Activated T-cell treated with anti-CD3 and anti-CD28 coated beads for 1 hour (primary cell): ENCODE data around the gene SBF1.
A peak's percentile ranks its signal among the peaks of the same experiment; 100 is the strongest.

ENCODE experiments used
- DNase-seq: peaks from one replicate; pipeline ENCODE4 v3.0.0-alpha.2; 2020; ENCODE audit warnings: low read depth

SBF1 gene

DNA sequence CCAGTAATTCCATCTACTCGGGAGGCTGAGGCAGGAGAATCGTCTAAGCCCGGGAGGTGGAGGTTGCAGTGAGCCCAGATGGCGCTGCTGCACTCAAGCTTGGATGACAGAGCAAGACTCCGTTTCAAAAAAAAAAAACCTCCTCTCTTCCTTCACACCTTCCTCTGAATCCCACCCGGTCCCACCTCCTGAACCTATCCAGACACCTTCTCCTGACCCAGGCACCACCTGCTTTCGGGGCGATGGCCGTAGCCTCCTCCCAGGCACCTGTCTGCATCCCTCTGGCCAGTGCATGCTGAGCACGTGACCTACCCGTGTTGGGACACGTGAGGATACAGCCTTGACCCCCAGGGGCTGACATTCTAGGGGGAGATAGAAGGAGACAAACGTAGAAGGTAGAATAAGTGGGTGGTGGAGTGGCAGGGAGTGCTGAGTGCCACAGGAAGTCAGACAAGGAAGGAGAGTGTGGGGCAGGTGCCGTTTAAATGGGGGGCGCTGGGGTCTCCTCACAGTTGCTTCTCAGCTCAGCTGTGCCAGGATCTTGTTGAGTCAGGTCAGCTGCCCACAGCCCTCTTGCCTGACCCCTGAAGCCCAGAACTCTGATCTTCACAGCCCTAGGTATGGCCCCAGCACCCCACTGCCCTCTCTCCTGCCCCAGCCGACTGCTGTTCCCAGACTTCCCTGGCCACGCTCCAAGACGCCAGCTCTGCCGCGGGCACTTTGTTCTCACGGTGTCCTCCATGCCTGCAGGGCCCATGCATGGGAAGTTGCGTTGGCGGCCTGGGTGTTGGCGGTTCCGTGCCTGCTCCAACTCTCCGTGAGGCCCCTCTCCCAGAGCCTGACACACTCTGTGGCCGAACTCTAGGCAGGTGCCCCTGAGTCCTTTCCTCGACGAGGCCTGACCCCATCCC, 10.6 kb upstream of the SBF1 start:
- DNase-seq: no peak

- no peak for DNase-seq
Measured at GRCh38 chr22:50483977-50484853, 9.4 kb upstream of the SBF1 start.

DNA sequence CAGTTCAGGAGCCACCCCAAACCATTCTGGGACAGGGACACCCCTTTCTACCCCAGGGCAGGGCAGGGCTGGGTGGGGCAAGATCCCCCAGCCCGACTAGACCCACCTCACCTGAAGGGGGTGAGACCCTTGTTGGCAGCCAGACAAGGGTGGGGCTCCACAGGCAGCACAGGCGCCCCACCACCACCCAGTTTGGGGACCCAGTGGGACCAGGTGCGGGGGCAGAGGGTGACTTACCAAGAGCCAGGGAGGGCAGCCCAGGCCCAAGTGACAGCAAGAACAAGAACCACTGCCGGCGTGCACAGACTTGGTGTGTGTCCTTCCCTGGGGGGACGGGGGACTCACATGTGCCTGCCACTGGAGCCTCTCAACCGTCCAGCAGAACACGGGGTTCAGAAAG, 8.7 kb upstream of the SBF1 start:
- DNase-seq: no peak

DNA sequence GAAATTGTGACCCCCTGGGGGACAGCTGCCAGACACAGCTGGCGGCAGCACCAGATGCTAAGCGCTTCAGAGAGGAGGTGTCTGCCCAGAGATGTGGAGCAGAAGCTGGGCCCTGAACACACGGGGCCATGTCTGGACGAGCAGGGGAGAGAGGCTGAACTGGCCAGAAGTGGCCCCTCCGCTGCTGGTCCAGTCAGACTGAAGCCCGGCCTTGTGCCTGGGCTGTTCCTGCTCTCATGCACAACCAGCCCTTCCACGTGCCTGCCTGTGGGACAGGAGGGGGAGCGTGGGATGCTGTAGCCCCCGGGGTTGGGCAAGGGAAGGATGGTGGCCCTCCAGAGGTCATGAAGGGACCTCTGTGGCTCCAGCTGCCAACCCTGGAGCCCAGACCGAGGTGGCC, 8.3 kb upstream of the SBF1 start:
- no peak for DNase-seq

DNA sequence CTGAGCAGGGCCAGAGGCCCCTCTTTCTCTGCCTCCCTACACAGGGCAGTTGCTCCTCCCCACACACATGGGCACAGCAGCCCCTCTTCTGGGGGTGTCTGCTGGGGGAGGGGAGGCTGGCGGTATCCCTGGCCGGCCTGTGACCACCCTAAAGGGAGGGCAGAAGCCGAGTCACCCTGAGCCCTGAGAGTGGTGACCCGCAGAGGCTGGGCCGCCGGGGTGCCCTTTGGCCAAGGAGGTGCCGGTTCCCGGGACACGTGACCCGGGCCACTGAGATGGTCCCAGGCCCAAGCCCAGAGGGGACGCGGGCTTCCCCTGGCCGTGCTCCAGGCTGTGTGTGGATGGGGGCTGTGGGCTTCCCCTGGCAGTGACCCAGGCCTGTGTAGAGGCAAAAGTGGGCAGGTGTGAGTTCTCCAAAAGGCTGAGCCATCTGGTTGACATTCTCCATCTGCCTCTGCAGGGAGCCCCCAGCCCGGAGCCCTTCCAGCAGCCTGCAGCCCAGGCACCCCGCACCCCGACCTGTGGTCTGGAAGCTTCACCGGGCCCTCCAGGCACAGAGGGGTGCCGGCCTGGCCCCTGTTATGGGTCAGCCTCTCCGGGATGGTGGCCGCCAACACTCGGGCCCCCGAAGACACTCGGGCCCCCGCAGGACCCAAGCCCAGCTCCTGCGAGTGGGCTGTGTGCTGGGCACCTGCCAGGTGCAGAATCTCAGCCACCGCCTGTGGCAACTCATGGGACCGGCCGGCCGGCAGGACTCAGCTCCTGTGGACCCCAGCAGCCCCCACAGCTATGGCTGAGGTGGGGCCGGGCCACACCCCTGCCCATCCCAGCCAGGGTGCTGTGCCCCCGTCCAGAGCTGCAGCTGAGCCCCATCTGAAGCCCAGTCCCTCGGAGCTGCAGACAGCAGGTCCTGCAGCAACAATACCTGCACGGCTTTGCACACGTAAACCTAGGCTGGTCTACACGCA, 7.6 kb upstream of the SBF1 start:
- DNase-seq: no peak

GRCh38 chr22:50481440-50482106, 6.7 kb upstream of the SBF1 start, which contains the start of gene ADM2:
Gene ADM2 (plus strand): TSS chr22:50481543. CDS start chr22:50481848, 305 bp downstream.
- peak; percentile 59 for DNase-seq

DNA sequence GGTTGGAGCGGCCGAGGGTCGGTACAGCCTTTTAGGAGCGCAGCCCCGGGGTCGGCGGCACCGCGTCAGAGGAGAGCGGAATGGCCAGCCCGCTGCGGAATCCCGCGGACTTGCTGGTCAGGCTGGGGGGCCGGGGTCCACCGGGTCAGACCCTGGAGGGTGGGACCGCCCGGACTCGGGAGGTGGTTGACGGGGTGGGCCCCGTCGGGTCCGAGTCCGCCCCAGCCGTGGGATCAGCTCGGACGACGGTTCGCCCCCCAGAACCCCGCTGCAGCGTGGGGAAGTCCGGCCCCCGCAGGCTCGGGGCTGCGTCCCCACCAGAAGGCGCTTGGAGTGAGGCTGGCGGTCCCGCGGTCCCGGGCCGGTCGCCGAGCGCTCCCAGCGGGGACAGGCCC, 6.2 kb upstream of the SBF1 start:
- no peak for DNase-seq

DNA sequence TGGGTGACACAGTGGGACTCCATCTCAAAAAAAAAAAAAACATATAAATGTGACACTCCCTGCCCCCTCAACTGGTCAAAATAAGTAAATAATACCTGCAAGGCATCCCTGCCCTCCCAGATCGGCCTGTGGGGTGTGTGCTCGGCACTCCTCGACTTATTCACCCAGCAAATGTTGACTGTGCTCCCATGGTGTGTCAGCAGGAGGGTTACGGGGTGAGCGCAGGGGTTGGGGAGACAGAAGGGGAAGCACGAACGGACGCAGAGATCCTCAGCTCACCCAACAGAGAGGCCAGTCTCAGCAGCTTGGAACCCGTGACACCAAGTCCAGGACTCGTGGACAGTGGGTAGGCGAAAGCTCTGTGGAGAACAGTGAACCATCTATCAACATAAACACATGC, 4.9 kb upstream of the SBF1 start:
- DNase-seq: no peak

- DNase-seq: no peak
Measured at GRCh38 chr22:50477923-50478322, 3.1 kb upstream of the SBF1 start.

DNA sequence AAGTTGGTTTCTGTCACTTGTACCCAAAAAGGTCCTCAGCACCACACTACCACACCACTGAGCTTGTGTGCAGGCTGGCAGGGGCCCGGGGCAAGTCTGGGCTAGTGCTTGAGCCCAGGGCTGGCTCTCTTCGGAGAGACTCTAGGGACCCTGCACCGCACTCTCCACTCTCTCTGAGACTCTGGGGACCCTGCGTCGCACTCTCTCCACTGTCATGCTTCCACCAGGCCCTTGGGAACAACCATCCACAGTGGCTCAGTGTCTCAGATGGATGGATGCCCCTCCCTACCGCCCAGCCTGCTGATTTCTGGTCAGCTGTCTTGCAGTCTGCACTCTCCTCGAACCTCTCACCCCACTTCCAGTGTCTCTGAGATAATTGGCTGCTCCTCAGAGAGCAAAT, 2.0 kb upstream of the SBF1 start:
- no peak for DNase-seq

GRCh38 chr22:50475652-50476002, 792 bp upstream of the SBF1 start:
- no peak for DNase-seq

DNA sequence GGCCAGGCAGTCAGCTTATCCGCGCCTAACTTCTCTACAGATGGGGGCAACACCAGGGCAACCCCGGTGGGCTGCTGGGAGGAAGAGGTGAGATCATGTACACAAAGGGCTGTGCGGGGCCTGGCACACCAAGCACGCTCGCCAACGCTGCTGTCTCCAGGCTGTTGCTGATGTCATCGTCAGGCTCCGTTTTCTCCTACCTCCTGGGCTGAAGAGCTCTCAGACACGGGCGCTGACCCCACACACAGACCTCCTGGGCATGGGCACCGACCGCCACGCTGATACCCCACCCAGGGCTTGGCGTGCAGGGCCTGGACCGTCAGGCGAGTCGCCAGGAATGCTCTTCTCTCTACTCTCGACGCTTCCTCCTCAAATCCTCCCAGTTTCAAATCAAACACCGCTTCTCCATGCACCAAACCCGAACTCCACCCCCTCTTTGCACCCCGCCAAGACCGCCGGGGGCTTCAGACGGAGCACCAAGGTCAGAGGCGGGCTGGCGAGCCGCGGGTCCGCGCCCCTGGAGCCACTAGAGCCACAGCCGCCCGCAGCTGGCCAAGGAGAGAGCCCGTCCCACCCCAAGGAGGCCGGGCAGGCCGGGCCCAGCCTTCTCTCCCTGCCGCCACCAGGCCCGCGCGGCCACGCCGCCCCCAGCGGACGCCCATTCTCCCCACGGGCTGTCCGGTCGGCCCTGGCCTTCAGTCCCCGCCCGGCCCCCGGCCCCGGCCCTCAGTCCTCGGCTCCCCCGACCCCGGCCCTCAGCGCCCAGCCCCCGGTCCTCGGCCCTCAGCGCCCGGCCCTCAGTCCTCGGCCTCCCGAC, 772 bp downstream of the SBF1 start:
- DNase-seq: no peak

DNA sequence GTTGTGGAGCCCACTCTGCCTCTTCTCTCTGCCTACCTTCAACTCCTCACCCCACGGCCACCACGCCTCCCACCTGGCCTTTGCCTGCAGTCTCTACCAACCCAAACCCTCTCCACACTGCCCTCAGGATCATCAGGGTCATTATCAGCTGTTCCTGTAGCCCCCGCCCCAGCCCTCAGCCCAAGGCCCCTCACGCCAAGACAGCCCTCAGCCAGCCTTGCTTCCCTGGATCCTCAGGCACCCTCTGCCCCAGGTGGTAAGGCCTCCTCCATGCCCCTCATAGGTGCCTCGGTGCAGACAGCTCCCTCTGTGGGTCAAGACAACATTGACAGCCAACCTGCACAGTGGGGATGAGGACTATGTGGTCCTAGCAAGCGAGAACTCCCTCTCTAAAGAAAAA, 1.7 kb downstream of the SBF1 start:
- peak; percentile 31 for DNase-seq

- no peak for DNase-seq
Measured at GRCh38 chr22:50471962-50472361, 2.9 kb downstream of the SBF1 start.

DNA sequence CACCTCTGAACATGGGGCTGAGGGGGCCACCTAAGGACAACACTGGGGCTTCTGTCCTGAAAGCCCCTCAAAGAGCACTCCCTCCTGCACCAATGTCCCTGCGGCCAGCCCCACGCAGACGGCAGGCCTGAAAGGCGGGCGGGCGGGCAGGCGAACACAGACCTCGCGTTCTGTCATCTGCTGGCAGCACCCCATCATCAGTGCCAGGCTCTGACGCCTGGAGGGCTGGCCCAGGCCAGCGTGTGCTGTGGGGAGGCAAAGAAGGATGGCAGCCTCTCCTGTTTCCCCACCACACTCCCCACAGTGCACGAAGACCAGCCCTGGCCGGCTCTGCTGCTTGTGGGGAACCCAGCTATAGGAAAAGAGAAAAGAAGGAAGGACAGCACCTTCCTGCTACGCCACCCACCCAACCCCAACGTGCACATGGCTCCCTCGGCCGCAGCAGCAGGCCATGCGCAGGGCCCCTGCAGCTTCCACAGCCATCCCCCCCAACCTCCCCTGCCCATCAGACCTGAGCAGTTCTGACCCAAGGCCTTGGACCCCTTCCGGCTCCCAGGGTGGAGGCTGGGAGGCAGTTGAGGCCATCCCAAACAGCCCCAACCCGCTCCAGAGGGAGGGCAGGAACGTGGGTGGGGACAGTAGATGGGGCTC, 3.5 kb downstream of the SBF1 start:
- DNase-seq: no peak

GRCh38 chr22:50470491-50470890, 4.3 kb downstream of the SBF1 start:
- no peak for DNase-seq

DNA sequence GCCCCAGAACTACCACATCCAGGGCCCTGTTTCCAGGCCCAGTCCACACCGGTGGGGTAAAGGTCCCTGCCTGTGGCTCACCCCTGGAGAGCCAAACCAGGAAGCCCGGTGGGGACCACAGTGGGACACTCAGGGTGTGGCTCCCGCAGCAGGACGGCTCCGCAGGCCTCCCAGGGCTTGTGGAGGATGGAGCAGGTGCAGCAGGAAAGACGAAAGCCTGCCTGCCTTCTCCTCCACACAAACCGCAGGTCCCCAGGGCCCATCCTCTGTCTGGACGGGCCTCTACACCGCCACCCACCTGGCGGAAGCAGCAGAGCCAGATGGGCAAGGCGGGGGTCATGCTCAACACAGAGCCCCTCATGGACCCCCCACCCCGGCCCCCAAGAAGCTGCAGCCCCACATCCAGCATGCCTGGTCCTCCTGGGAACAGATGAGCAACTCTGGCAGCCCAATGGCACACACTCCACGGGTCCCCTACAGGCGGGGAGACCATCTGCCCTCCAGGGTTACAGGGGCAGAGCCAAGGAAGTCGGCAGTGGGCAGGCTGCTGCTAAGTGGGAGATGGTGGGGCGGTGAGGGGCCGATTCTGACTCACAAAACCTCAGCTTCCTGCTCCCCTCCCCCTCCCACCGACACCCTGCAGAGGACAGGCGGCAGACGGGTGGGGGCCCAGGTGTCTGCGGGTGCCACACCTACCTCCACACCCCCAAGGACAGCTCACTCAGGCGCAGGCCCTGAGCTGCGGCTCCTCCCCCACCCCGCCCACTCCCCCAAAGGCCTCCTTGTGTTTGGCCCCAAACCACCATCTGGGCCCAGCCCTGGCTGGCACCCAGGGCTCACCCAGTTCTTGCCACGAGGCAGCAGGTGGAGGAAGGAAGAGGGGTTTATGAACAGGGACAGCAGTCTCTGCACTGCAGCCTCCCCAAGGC, 5.2 kb downstream of the SBF1 start:
- peak; percentile 95 for DNase-seq

GRCh38 chr22:50468626-50469025, 6.2 kb downstream of the SBF1 start:
- DNase-seq: no peak
